Astrocyte (in vitro differentiated cells and primary cell): ENCODE data around the gene LGALS9B.
"Not testable (repeated sequence)": the region's sequence is repeated elsewhere in the genome, so short reads cannot be mapped to it uniquely, and the experiment has no call there.

Experiments used
- CTCF ChIP-seq: IDR thresholded peaks from 2 replicates; pipeline ENCODE4 v1.5.1; 2011; ENCODE audit warnings: low read depth, mild to moderate bottlenecking, inconsistent platforms, low read length, moderate library complexity; ENCODE audit not compliant: insufficient read depth
- EZH2 ChIP-seq: IDR thresholded peaks from 2 replicates; pipeline ENCODE4 v1.6.1; 2012; ENCODE audit warnings: mild to moderate bottlenecking, low read length, inconsistent platforms; ENCODE audit not compliant: insufficient read depth

DNA sequence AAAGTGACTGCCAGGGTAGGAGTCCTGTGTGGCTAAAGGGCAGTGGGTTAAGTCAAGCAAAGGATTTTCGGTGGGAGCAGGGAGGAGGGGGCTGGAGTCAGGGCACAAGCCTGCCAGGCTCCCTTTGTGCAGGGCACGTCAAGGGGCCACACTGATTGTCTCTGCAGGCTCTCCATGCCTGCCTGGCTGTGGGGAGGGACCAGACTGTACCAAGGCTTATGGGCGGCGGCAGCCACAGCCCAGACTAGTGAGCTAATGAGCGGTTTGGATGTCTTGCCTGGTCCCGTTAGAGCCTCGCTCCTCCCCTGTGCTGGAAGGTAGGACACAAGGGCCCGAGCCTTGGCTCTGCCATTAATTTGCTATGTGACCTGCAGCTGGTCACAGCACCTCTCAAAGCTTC, 25.6 kb upstream of the LGALS9B start:
- not testable (repeated sequence) for TF ChIP-seq EZH2, CTCF
